B cell (primary cell): ENCODE measurements around the gene C3.

Experiments
- EZH2 ChIP-seq: IDR thresholded peaks from 2 replicates; pipeline ENCODE4 v1.6.1; 2012; ENCODE audit warnings: borderline replicate concordance, low read depth, mild to moderate bottlenecking, moderate library complexity, low read length; ENCODE audit not compliant: insufficient read depth, poor library complexity, severe bottlenecking
- TF ChIP-seq, protein P1 (sequence below): fragments of 200-600 bp; IDR thresholded peaks from one replicate; pipeline ENCODE4 v1.8.0; 2022; ENCODE audit warnings: antibody characterized with exemption, mild to moderate bottlenecking

DNA sequence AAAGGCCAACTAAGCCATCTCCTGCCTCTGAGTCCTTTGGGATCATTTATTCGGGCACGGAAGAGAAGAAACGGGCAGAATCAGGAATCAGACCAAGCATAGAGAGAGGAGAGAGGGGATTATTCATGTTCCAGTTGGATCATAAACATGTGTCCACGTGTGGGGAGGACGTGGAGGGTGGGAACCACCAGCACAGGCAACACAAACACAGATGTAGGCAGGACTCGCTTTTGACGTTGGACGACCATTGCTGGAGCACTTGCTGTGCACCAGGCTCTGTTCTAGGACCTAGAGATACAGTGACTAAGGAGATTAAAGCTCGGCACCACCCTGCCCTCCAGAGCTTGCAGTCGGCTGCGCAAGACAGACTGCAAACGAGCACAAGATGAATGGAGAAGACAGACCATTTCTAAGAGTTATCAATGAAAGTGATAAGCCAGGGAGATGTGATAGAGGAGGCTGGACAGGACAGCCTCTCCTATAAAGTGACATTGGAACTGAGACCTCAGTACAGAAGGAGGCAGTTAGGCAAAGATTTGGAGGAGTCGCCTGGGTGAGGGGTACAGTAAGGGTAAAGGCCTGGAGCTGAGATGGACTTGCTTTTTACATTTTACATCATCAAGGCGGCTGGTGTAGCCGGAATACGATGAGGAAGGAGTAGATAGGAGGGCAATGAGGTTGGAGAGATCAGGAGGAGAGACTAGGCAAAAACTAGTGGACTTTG is 46.1 kb upstream of the C3 start:
- TF ChIP-seq, protein P1, sequence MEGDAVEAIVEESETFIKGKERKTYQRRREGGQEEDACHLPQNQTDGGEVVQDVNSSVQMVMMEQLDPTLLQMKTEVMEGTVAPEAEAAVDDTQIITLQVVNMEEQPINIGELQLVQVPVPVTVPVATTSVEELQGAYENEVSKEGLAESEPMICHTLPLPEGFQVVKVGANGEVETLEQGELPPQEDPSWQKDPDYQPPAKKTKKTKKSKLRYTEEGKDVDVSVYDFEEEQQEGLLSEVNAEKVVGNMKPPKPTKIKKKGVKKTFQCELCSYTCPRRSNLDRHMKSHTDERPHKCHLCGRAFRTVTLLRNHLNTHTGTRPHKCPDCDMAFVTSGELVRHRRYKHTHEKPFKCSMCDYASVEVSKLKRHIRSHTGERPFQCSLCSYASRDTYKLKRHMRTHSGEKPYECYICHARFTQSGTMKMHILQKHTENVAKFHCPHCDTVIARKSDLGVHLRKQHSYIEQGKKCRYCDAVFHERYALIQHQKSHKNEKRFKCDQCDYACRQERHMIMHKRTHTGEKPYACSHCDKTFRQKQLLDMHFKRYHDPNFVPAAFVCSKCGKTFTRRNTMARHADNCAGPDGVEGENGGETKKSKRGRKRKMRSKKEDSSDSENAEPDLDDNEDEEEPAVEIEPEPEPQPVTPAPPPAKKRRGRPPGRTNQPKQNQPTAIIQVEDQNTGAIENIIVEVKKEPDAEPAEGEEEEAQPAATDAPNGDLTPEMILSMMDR = no peak
- no peak for TF ChIP-seq EZH2
